Measurements from ENCODE around the gene ARIH2.

The ARIH2 gene

GRCh38 chr3:49016414-49017228 is 98.0 kb downstream of the ARIH2 start:
- no peak overlapping the region for H3K4me2 ChIP-seq (ENCODE audit: low read depth, low read length, poor library complexity, severe bottlenecking)
- H3K79me2 ChIP-seq (ENCODE audit: insufficient read depth, low read length) = peaks cover 17% of the 10 kb centered on the region
- peak overlapping the region; percentile 13; the same call in 1 of the 2 replicates for H3K27ac ChIP-seq (ENCODE audit: low read depth, low read length)
- no peaks in the 10 kb centered on the region for H3K36me3 ChIP-seq (ENCODE audit: low read length)
- no peaks in the 10 kb centered on the region for H3K9me2 ChIP-seq (replicated peaks; ENCODE audit: insufficient read depth, low read length)
- no peak overlapping the region for H2AFZ ChIP-seq (ENCODE audit: low read depth, low read length, severe bottlenecking)
- H4K20me1 ChIP-seq (ENCODE audit: low read depth, low read length) = no peaks in the 10 kb centered on the region; the same call in 1 of the 2 replicates
- no peaks in the 10 kb centered on the region for H3K27me3 ChIP-seq (ENCODE audit: low read length)
- no peak overlapping the region for H3K4me3 ChIP-seq (ENCODE audit: insufficient read depth, low read length, poor library complexity, severe bottlenecking)
- TF ChIP-seq CTCF (IDR thresholded peaks at IDR 0.05; ENCODE audit: insufficient read depth, low read length, poor library complexity, severe bottlenecking) = no peak
- no peak for TF ChIP-seq EZH2phosphoT487 (conservative IDR thresholded peaks at IDR 0.05; ENCODE audit: low read length)
- peaks cover 16% of the 10 kb centered on the region for H3F3A ChIP-seq (ENCODE audit: insufficient read depth)
- no peaks in the 10 kb centered on the region for H3K9me3 ChIP-seq (ENCODE audit: insufficient read depth, low read length)
- H3K9ac ChIP-seq (ENCODE audit: low read length) = no peak overlapping the region

GRCh38 chr3:49017229-49017970 is 98.8 kb downstream of the ARIH2 start:
- no peaks in the 10 kb centered on the region for H4K20me1 ChIP-seq (ENCODE audit: low read depth, low read length)
- H3K27ac ChIP-seq (ENCODE audit: low read depth, low read length) = peak overlapping the region; percentile 13

GRCh38 chr3:49017971-49018706 is 99.5 kb downstream of the ARIH2 start, which contains the start of gene DALRD3:
Gene DALRD3 (minus strand): TSS chr3:49018580. CDS start chr3:49018564, 16 bp downstream.
- Histone ChIP-seq H3K4me3 (ENCODE audit: insufficient read depth, low read length, poor library complexity, severe bottlenecking) (peak within 1 kb of the TSS; percentile 66), H3K4me2 (ENCODE audit: low read depth, low read length, poor library complexity, severe bottlenecking) (peak within 1 kb of the TSS; percentile 71), H4K20me1 (ENCODE audit: low read depth, low read length) (no peaks in the 10 kb centered on the region), H3K27ac (ENCODE audit: low read depth, low read length) (peak within 1 kb of the TSS; percentile 67), H3K79me2 (ENCODE audit: insufficient read depth, low read length) (peaks cover 19% of the 10 kb centered on the region; the same call in 1 of the 2 replicates), H3K36me3 (ENCODE audit: low read length) (no peaks in the 10 kb centered on the region), H3K9me2 (replicated peaks; ENCODE audit: insufficient read depth, low read length) (no peaks in the 10 kb centered on the region), H3K9ac (ENCODE audit: low read length) (peak within 1 kb of the TSS; percentile 53), H3K9me3 (ENCODE audit: insufficient read depth, low read length) (no peaks in the 10 kb centered on the region), H2AFZ (ENCODE audit: low read depth, low read length, severe bottlenecking) (peak within 1 kb of the TSS; percentile 54), H3K27me3 (ENCODE audit: low read length) (no peaks in the 10 kb centered on the region), H3F3A (ENCODE audit: insufficient read depth) (peaks cover 20% of the 10 kb centered on the region)
- TF ChIP-seq CTCF (IDR thresholded peaks at IDR 0.05; ENCODE audit: insufficient read depth, low read length, poor library complexity, severe bottlenecking) (no peak), EZH2phosphoT487 (conservative IDR thresholded peaks at IDR 0.05; ENCODE audit: low read length) (no peak)

More at GRCh38 chr3:49017229-49017970, 98.8 kb downstream of the ARIH2 start:
- Histone ChIP-seq H3K4me2 (ENCODE audit: low read depth, low read length, poor library complexity, severe bottlenecking) (peak overlapping the region; percentile 71), H2AFZ (ENCODE audit: low read depth, low read length, severe bottlenecking) (no peak overlapping the region), H3K27me3 (ENCODE audit: low read length) (no peaks in the 10 kb centered on the region), H3K4me3 (ENCODE audit: insufficient read depth, low read length, poor library complexity, severe bottlenecking) (peak overlapping the region; percentile 66), H3K79me2 (ENCODE audit: insufficient read depth, low read length) (peaks cover 13% of the 10 kb centered on the region), H3K9me3 (ENCODE audit: insufficient read depth, low read length) (no peaks in the 10 kb centered on the region), H3K9me2 (replicated peaks; ENCODE audit: insufficient read depth, low read length) (no peaks in the 10 kb centered on the region), H3F3A (ENCODE audit: insufficient read depth) (peaks cover 16% of the 10 kb centered on the region), H3K36me3 (ENCODE audit: low read length) (no peaks in the 10 kb centered on the region), H3K9ac (ENCODE audit: low read length) (peak overlapping the region; percentile 53)
- TF ChIP-seq EZH2phosphoT487 (conservative IDR thresholded peaks at IDR 0.05; ENCODE audit: low read length) (no peak), CTCF (IDR thresholded peaks at IDR 0.05; ENCODE audit: insufficient read depth, low read length, poor library complexity, severe bottlenecking) (no peak)
